Ishikawa (cell line): ENCODE results near the gene SEMA3A.

Source experiments
- FOXM1 ChIP-seq: IDR thresholded peaks from 2 replicates; pipeline ENCODE4 v1.6.1; 2012; ENCODE audit warnings: low read depth, borderline replicate concordance
- REST ChIP-seq: IDR thresholded peaks from 2 replicates; pipeline ENCODE4 v1.6.1; 2012; ENCODE audit warnings: low read depth, mild to moderate bottlenecking
- USF1 ChIP-seq: IDR thresholded peaks from 2 replicates; pipeline ENCODE4 v1.6.1; 2012
- YY1 ChIP-seq: IDR thresholded peaks from 2 replicates; pipeline ENCODE4 v1.6.1; 2012; ENCODE audit warnings: low read depth

GRCh38 chr7:84183741-84184140 is 10.8 kb downstream of the SEMA3A start:
- no peak for TF ChIP-seq USF1
- no peak for TF ChIP-seq REST
- no peak for TF ChIP-seq FOXM1
- no peak for TF ChIP-seq YY1
